Esophagus muscularis mucosa (tissue), 4 donors: ENCODE results near the gene ACSL4. TPM values are rescaled to one million over a fixed set of nuclear protein-coding genes. Genes with fewer than 3 reads are reported as not detected.

Experiments used
- DNase-seq: peaks from one replicate; pipeline ENCODE4 v3.0.0-alpha.2; 2017; ENCODE audit errors: extremely low spot score
- H3K27ac ChIP-seq, 4 donors: fragments of 200-600 bp; sonication (generic); replicated peaks in 1 of 4; 1 replicate in 3 of 4; 2 replicates in 1 of 4; pipeline ENCODE4 v1.5.1; 2016 to 2019; ENCODE audit warnings: mild to moderate bottlenecking in 1 of 4
- H3K27me3 ChIP-seq, 4 donors: fragments of 200-600 bp; sonication (generic); one replicate each; pipeline versions ENCODE4 v1.5.1 to v1.6.0; 2016 to 2019
- H3K36me3 ChIP-seq, 4 donors: fragments of 200-600 bp; sonication (generic); one replicate each; pipeline ENCODE4 v1.5.1; 2016 to 2019
- H3K4me1 ChIP-seq, 4 donors: fragments of 200-600 bp; sonication (generic); one replicate each; pipeline ENCODE4 v1.5.1; 2016 to 2019
- H3K4me3 ChIP-seq, 4 donors: fragments of 200-600 bp; sonication (generic); 1 replicate in 2 of 4; 2 replicates in 2 of 4; pipeline ENCODE4 v1.5.1; 2016 to 2019; ENCODE audit warnings: mild to moderate bottlenecking in 4 of 4, moderate library complexity in 1 of 4
- H3K9me3 ChIP-seq, 4 donors: fragments of 200-600 bp; sonication (generic); 1 replicate in 3 of 4; 2 replicates in 1 of 4; pipeline ENCODE4 v1.5.1; 2016 to 2019
- CTCF ChIP-seq, 3 experiments: fragments of 200-600 bp in 2 of 3; fragments of 450-650 bp in 1 of 3; sonication (generic) in 2 of 3; IDR thresholded peaks; one replicate each; pipeline ENCODE4 v1.5.1; 2017 to 2019; ENCODE audit warnings: antibody characterized with exemption in 3 of 3, mild to moderate bottlenecking in 2 of 3, moderate library complexity in 1 of 3
- EP300 ChIP-seq: sonication (generic); formaldehyde crosslinking; IDR thresholded peaks from one replicate; pipeline ENCODE4 v1.6.1; 2017; ENCODE audit warnings: antibody characterized with exemption
- POLR2A ChIP-seq: fragments of 450-650 bp; IDR thresholded peaks from one replicate; pipeline ENCODE4 v1.6.1; 2017; ENCODE audit warnings: antibody characterized with exemption, moderate library complexity, mild to moderate bottlenecking, low read depth
- POLR2AphosphoS5 ChIP-seq, 2 donors: sonication (generic); formaldehyde crosslinking; IDR thresholded peaks; one replicate each; pipeline ENCODE4 v1.6.1; 2017; ENCODE audit warnings: antibody characterized with exemption in 2 of 2
- WGBS: methylation state at CpG from one replicate; pipeline ENCODE4 v1.1.5; 2018; 5-methylcytosine and 5-hydroxymethylcytosine counted together
- intact Hi-C: fragments of 100-400 bp; cut with DNase I; formaldehyde crosslinking; loops from one replicate; pipeline ENCODE4 v1.15.1; 2023
- total RNA-seq, 4 donors: library from RNA; depleted of rRNA; stranded (reverse); fragments of >200 nt; gene quantifications; one replicate each; pipeline versions ENCODE4 v1.1.0 to v1.2.1, GENCODE V29; 2016

Gene ACSL4
- total RNA-seq, 4 donors from 2014 or later = 34.9 to 61.5 (median 47.9) TPM

GRCh38 chrX:109775386-109775785, 42.3 kb upstream of the ACSL4 start:
- no peaks in the 10 kb centered on the region for H3K4me1 ChIP-seq
- DNase-seq = no peak
- 75% methylated on average over 3 of the region's 3 CpGs for WGBS
- TF ChIP-seq POLR2AphosphoS5 (IDR thresholded peaks at IDR 0.05) (no peak), CTCF (IDR thresholded peaks at IDR 0.05) (no peak), EP300 (no peak), POLR2A (no peak)
- no peaks in the 10 kb centered on the region for H3K9me3 ChIP-seq
- no peaks in the 10 kb centered on the region for H3K27me3 ChIP-seq
- intact Hi-C loops = no loop called here
- no peak overlapping the region for H3K27ac ChIP-seq
- H3K4me3 ChIP-seq = no peak overlapping the region
- no peaks in the 10 kb centered on the region for H3K36me3 ChIP-seq

GRCh38 chrX:109774706-109775105, 41.6 kb upstream of the ACSL4 start:
- no peaks in the 10 kb centered on the region for H3K36me3 ChIP-seq
- no peak overlapping the region for H3K4me3 ChIP-seq
- intact Hi-C loops = no loop called here
- H3K4me1 ChIP-seq = no peaks in the 10 kb centered on the region
- no peak overlapping the region for H3K27ac ChIP-seq
- no peaks in the 10 kb centered on the region for H3K27me3 ChIP-seq
- WGBS = 63% methylated on average over 5 of the region's 5 CpGs
- DNase-seq = no peak
- H3K9me3 ChIP-seq = no peaks in the 10 kb centered on the region
- TF ChIP-seq POLR2A (no peak), POLR2AphosphoS5 (IDR thresholded peaks at IDR 0.05) (peak in 1 of 2 donors; percentile 11)

- H3K9me3 ChIP-seq = peaks cover 0 to 5% (median 0%) of the 10 kb centered on the region in 4 donors
- WGBS = 90% methylated on average over 1 of the region's 1 CpG
Measured at GRCh38 chrX:109774136-109774535, 41.1 kb upstream of the ACSL4 start.

GRCh38 chrX:109773374-109773773, 40.3 kb upstream of the ACSL4 start:
- Histone ChIP-seq H3K9me3 (peaks cover 0 to 7% (median 0%) of the 10 kb centered on the region in 4 donors), H3K4me1 (no peaks in the 10 kb centered on the region), H3K4me3 (no peak overlapping the region), H3K36me3 (no peaks in the 10 kb centered on the region), H3K27me3 (no peaks in the 10 kb centered on the region), H3K27ac (no peak overlapping the region)
- no peak for DNase-seq
- intact Hi-C loops = no loop called here
- TF ChIP-seq POLR2AphosphoS5 (IDR thresholded peaks at IDR 0.05) = no peak
- TF ChIP-seq EP300 = no peak
- no peak for TF ChIP-seq CTCF (IDR thresholded peaks at IDR 0.05)
- TF ChIP-seq POLR2A = no peak
- 79% methylated on average over 2 of the region's 2 CpGs for WGBS

More at GRCh38 chrX:109774136-109774535, 41.1 kb upstream of the ACSL4 start:
- Histone ChIP-seq H3K27me3 (no peaks in the 10 kb centered on the region), H3K36me3 (no peaks in the 10 kb centered on the region), H3K27ac (no peak overlapping the region), H3K4me1 (no peaks in the 10 kb centered on the region), H3K4me3 (no peak overlapping the region)
- TF ChIP-seq EP300 (no peak), CTCF (IDR thresholded peaks at IDR 0.05) (no peak), POLR2AphosphoS5 (IDR thresholded peaks at IDR 0.05) (no peak), POLR2A (no peak)
- intact Hi-C loops = no loop called here
- no peak for DNase-seq

- Histone ChIP-seq H3K4me1 (no peaks in the 10 kb centered on the region), H3K27me3 (no peaks in the 10 kb centered on the region), H3K4me3 (no peak overlapping the region), H3K27ac (no peak overlapping the region), H3K9me3 (peaks cover 0 to 7% (median 0%) of the 10 kb centered on the region in 4 donors), H3K36me3 (no peaks in the 10 kb centered on the region)
- no peak for DNase-seq
- TF ChIP-seq EP300 (no peak), POLR2AphosphoS5 (IDR thresholded peaks at IDR 0.05) (no peak), CTCF (IDR thresholded peaks at IDR 0.05) (no peak), POLR2A (no peak)
- intact Hi-C loops = no loop called here
- WGBS = 68% methylated on average over 2 of the region's 2 CpGs
Measured at GRCh38 chrX:109770780-109771179, 37.7 kb upstream of the ACSL4 start.
